ENCODE results near the gene TMEM61.
A peak's percentile ranks its signal among the peaks of the same experiment; 100 is the strongest.
"Not testable (repeated sequence)": the region's sequence is repeated elsewhere in the genome, so short reads cannot be mapped to it uniquely, and the experiment has no call there.

TMEM61 gene

DNA sequence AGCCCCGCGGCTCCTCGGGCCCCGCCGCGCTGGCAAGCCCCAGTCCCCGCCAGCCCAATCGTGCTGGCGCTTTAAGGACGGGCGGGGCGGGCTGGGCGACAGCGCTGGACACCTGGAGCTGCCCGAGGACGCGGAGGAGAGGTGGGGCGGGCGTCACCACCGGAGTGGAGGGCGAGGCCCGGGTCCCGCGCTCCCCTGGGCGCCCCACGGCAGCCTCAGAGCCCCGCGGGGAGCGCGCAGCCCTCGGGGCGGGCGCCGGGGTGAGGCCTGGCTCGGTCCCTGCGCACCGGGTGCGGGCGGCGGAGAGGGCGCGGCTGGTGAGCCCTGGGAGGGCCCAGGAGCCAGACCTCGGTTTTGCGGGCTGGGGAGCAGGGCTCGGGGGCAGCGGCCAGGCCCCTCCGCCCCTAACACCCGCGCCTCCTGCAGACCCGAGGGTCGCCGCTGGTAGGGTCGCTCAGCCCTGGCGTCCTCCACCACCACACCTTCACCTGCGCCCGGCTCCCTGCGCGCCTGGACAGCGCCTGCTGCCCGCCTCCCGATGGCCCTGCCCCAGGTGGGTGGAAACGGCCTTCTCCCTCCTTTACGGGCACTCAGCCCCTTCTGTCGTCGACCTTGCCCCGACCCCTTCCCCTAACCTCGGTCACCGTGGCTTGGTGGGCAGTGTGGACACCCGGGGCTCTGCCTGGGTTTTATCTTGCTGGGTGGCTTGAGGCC is at the start of gene TMEM61:
Gene TMEM61 (plus strand): TSS at position 101 of the 714 bp plus-strand sequence. CDS start 438 bp downstream, at position 539.
- DNase-seq = no peak

DNA sequence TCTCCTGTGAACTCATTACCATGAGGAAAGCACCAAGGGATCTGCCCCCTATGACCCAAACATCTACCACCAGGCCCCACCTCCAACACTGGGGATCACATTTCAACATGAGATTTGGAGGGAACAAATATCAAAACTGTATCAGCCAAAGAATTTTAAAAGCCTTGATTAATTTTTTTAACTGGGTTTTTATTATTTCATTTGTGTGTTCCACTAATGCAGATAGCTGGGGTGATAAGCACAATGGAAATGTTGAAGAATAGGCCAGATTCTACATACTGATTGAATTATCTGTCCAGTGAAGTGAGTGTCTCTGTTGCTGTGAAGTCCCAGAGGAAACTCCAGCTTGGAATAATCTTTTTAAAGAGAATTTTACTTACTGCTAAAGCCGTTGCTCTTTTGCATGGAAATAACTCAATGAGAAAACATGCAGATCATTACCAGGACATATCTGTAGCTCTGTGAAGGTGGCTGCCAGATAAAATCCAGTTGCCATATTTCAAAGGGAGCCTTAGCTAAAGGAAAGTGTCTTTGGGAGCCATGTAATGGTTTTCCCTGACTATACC is 49.1 kb upstream of the TMEM61 start:
- no peak for DNase-seq

DNA sequence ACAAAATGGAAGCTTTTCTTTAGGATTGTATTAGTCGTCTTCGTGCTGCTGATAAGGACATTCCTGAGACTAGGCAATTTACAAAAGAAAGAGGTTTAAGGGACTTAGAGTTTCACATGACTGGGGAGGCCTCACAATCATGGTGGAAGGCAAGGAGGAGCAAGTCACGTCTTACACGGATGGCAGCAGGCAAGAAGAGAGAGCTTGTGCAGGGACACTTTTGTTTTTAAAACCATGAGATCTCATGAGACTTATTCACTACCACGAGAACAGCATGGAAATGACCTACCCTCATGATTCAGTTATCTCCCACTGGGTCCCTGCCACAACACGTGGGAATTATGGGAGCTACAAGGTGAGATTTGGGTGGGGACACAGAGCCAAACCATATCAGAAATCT is 46.3 kb upstream of the TMEM61 start:
- not testable (repeated sequence) for DNase-seq

DNA sequence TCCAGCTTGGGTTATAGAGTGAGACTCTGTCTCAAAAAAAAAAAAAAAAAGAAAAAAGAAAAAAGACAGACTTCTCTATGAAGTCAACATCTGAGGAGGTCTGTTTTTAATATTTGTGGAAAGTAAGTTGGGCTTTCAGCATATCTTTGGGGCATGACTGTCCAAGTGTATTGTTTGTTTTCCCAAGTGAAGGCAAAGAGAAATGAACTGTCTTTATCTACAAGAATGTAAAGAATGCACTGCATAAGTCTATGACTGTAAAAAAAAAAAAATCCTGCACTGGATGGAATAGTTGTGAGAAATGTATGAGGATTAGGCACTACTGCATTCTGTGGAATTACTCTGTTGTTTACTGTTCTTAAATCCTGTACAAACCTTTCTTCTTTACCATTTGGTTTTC is 45.6 kb upstream of the TMEM61 start:
- DNase-seq = no peak

DNA sequence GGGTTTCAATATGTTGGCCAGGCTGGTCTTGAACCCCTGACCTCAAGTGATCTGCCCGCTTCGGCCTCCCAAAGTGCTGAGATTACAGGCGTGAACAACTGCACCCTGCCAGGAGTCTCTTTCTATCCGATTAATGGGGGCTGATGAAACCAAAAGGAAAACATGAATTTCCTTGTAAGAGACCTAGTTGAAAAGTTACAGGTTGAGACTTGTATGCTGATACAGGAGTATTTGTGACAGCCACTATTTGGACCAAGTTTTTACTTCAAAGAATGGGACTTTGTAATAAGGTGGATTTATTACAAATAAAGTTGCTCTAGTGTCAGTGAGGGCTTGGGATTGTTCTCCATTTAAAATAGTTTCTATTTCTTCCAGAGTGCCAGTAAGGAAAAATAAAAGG is 43.6 kb upstream of the TMEM61 start:
- DNase-seq = no peak

DNA sequence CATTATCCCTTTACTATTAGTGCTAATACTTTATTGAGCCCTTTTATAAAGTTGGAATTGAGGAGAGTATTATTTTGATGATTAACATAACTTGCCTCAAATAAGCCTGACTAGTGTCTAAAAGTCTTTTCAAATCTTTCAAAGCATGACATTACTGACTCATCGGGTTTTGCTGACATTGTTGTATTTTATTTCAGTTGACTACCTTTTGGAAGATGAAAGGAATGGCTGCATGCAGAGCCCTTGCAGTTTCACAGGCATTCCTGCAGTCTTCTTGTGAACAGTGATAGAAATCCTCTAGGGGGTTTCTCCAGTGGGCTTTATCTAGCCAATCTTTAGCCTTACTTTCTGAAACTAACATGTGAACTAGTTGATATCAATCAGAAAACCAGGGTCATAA is 43.0 kb upstream of the TMEM61 start:
- DNase-seq = no peak

DNA sequence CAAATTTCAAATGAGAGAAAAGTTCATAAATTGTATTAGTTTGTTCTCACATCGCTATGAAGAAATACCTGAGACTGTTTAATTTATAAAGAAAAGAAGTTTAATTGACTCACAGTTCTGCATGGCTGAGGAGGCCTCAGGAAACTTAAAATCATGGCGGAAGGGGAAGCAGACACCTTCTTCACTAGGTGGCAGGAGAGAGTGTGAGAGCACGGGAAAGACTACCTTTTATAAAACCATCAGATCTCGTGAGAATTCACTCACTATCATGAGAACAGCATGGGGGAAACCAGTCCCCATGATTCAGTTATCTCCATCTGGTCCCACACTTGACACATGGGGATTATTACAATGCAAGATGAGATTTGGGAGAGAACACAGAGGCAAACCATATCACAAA is 41.5 kb upstream of the TMEM61 start:
- DNase-seq = not testable (repeated sequence)

DNA sequence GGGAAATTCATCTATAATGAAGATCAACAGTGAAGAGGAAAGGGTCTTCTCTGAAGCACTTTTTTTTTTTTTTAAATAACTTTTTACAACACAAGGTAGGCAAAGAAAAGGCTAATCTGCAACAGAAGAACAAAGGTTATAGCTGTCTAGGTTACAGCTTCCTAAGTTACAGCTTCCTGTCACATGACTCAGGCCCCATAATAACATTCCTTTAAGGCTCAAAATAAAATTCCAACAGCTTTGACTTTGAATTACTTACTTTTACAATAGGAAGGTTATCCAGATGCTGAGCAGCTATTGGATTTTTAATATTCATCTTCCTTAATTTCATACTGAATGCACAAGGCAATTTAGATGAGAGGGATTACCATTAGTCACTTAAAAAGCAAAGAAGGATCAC is 40.4 kb upstream of the TMEM61 start:
- no peak for DNase-seq

DNA sequence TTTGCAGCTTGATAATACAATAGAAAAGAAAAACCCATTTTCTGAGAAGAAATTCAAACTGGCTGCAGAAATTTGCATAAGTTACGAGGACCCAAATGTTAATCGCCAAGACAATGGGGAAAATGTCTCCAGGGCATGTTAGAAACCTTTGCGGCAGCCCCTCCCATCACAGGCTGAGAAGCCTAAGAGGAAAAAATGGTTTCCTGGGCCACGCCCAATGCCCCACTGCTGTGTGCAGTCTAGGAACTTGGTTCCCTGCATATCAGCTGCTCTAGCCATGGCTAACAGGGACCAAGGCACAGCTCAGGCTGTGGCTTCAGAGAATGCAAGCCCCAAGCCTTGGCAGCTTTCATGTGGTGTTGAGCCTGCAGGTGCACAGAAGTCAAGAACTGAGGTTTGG is 37.5 kb upstream of the TMEM61 start:
- DNase-seq = no peak

DNA sequence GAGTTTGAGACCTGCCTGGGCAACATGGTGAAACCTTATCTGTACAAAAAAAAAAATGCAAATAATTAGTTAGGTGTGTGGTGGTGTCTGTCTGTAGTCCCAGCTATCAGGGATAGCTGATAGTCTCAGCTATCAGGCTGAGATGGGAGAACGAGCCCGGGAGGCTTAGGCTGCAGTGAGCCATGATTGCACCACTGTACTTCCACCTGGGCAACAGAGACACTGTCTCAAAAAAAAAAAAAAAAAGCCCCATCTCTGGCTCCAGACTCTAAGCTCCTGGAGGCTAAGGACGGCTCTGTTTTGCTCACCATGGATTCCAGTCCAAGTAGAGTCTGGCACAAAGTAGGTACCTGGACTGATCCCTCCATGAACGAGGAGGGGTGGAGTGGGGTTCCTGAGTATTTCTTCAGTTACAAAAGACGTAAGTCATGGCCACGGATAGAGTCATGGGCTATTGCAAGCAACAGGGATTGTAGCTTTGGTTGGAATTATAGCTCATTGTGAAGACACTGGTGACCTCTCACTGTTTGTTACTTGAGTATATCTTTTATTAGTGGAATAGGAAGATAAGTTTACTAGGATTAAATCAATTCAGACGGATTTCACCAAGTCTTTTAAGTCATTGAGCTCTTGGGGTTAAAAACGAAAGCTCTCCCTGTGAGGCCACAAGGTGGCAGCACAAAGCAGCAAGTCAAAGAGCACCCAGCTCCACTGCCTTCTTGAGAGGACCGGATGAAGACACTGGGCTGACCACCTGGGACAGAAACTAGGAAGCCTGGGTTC is 35.6 kb upstream of the TMEM61 start:
- DNase-seq = peak in 1 of 2 donors; percentile 16

DNA sequence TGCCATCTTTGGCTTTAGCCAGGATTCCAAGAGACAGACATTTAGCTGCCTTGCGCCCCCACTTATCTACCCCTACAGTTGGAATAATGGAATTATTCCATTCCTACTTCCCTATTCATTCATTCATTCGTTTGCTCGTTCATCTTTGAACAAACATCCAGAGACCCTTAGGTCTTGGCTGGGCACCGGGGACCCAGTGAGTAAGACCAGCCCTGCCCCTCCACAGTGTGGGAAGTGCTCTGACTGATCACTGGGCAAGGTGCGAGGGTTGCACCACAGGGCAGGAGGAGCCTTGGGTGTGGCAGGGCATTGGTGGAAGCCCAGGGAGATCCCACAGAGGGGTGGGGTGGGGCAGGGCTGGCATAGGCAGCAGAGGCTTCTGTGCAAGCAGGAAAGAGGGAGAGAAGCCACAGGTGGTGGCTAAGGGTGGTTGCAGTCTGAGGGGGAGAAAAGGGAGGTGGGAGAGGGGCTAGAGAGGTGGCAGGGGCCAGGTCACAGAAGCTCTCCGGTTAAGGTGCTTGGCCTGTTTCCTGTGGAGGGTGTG is 35.0 kb upstream of the TMEM61 start:
- no peak for DNase-seq

DNA sequence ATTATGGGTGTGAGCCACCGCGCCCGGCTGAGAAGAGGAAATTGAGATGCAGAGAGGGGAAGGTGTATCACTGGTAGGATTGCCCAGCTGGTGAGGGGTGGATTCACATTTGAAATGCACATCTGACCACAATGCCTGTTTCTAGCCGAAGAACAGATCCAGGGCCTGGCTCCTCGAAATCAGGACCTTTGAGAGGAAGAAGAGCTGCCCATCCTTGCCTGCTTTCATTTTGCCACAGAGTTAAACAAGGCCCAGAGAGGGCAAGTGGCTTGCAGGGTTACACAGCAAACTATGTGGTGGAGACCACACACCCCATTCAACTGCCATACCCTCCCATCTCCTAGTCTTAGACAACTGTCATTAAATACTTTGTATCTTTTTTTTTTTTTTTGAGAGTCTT is 32.9 kb upstream of the TMEM61 start:
- DNase-seq = no peak

DNA sequence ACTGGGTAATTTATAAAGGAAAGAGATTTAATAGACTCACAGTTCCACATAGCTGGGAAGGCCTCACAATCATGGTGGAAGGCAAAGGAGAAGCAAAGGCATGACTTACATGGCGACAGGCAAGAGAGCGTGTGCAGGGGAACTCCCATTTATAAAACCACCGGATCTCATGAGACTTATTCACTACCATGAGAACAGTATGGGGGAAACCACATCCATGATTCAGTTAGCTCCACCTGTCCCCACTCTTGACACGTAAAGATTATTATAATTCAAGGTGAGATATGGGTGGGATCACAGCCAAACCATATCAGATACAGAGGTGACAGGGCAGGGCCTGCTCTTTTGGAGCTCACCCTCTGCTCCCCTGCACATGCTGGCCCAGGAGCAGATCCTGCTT is 31.4 kb upstream of the TMEM61 start:
- no peak for DNase-seq

DNA sequence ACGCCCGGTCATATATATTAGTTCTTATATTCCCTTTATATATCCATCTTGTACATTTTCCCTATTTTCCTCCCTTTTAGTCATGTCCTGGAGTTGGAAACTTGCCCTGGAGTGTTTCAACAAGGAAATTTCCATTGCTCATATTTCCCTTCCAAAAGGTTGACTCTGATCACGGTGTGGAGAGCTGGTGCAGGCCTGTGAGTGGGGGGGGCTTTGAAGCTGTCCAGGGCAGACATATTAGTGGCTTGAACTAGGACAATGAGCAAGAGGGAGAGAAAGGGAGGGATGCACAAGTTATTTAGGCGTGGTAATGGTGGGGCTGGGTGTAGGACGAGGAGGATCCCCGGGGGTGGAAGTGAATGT is 30.4 kb upstream of the TMEM61 start:
- DNase-seq = no peak

DNA sequence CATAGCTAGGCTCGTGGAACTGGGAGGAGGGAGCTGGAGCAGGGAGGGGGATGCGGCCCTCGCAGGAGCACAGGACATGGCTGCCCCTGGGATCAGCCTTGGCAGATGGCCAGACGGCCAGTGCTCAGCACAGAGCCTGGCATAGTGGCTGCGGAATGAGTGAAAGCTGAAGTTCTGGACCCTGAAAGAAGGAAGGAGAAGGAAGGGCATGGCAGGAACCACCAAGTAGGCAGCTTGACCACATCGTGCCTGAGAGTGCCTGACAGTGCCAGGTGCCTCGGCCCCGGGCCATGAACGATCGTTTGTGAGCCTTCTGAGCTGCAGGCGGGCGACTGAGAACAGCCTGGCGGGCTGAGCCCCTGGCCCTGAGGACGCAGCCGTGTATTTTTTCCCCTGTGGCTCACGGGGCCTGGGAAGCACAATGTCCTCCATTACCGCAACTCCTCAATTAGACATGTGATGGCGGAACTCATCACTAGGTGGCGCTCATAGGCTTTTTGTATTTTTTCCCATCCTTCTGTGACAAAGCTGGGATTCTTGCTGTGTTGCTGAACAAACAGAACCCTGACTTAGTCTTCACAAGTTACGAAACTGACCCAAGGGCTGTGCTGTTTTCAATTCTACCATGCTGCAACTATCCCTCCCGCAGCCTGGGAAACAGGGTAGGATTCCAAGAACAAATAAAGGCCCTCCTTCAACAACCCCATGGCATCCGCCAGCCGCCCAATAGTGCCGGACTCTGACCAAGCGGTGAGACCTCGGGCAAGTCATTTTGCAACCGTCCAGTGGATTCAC is 29.9 kb upstream of the TMEM61 start:
- peak in 1 of 2 donors; percentile 32 for DNase-seq

DNA sequence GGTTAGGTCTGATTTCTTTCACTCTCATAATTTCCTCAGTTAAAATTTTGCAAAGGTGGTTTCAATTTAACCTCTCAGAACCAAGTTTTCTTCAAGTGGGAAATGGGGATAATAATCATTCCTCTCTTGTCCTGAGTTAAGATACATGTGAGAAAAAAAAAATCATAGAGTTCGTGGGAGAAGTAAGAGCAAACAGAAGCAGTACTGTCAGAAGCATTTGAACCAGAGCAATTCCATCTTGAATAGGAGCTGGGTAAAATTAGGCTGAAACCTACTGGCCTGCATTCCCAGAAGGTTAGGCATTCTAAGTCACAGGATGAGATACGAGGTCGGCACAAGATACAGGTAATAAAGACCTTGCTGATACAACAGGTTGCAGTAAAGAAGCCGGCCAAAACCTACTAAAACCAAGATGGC is 28.6 kb upstream of the TMEM61 start:
- DNase-seq = no peak

DNA sequence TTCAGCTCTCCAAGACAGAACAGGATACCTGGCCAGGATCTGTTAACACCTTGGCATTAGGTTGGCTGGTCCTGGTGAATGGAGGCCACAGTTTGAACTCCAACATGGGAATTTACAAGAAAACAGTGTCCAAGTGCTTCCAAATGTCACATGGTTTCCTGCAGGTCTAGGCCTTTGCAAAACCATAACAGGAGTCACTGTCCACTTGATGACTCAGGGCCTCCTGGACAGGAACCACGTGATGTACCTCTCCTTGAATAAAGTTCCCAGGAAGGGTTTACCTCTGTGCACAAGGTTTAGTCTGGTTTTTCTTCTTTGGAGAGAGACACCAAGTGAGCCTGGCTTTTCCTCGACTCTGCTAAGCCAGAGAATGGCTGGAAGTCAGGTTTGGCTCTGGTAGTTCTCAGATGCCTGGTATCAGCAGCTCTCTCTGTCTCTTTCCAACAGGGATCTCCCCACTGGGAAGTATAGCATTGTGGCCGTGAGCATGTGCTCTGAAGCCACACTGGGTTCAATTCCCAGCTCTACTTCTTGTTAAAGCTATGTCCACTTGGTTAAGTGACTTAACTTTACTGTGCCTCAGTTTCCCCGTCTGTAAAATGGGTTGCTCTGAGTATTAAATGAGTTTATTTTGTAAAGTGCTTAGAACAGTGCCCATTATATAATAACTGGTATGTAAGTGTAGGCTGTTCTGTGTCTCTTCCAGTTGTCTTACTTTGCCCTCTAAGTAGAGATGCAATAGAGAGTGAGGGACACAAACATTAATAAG is 27.3 kb upstream of the TMEM61 start:
- no peak for DNase-seq

DNA sequence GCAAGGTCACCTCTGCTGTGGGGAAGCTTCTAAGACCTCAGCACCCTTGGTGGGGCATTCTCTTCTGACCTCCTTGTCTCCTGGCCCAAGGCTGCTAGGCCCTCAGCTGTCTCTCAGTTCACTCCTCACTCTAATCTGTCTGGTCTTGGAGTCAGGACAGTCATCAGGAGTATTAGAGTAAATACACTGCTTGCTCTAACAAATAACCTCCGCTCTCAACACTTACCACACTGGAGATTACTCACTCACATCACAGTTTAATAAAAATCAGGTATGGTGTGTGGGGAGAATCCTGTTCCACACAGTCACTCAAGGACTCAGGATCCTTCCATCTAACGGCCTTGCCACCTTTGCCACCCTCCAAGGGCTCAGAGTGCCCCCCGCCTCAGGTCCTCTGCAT is 26.6 kb upstream of the TMEM61 start:
- DNase-seq = no peak

DNA sequence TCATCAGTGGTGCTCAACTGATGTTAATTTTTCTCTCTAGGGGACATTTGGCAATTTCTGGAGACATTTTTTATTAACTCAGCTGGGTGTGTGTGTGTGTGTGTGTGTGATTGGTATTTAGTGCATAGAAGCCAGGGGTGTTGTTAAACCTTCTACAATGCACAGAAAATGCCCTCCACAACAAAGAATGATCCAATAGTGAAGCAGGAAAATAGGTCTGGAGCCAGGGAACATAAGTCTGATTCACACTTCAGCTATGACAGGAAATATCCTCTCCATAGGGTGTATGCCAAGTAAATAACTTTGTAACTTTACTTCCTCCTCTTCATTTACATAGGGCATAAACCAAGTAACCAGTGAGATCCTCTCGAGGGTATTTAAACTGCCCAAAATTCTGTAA is 25.1 kb upstream of the TMEM61 start:
- DNase-seq = no peak

DNA sequence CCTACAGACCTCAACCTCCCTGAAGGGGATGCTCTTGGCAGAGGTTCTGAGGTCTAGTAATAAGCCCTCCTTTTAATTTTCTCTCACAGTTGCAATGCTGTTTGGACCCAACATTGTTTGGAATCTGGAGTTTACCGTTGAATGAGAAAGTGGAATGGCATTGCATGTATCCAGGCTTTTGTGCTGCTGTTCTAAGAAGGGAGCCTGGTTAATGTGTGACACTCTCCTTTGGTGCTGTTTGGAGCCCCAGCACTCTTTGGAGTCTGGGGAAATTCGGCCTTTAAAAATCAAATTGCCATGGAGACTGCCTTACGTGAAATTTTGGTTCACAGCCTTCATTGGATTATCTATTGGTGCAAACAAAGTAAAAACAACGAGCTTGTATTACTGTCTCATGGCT is 23.7 kb upstream of the TMEM61 start:
- no peak for DNase-seq

DNA sequence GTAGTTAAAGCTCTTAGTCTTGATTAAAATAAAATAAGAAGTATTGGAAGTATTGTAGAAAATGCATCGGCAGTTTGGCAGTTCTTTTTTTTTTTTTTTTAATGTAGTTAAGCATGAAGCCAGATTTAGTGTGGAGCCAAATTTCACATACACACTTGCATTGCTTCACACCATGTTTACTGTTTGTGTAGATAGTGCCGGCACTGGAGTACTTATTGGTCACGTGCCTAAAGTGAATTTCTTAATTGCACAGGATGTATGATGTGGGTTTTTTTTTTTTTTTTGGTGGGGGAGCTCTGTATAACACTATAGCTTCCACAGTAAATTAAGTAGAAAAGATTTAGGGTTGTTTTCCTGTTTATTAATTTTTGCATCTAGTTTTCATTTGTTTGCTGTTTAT is 21.2 kb upstream of the TMEM61 start:
- DNase-seq = no peak

All from bone marrow (tissue), 2 donors.